Measurements from ENCODE around the gene TGFBR3. TPM values are rescaled to one million over a fixed set of nuclear protein-coding genes. Genes with fewer than 3 reads are reported as not detected.

Gene TGFBR3
- polyA plus RNA-seq, 1 donor (not counting 4 experiments of a cell fraction or from before 2014, with no cell fraction given) = 1.2 TPM

DNA sequence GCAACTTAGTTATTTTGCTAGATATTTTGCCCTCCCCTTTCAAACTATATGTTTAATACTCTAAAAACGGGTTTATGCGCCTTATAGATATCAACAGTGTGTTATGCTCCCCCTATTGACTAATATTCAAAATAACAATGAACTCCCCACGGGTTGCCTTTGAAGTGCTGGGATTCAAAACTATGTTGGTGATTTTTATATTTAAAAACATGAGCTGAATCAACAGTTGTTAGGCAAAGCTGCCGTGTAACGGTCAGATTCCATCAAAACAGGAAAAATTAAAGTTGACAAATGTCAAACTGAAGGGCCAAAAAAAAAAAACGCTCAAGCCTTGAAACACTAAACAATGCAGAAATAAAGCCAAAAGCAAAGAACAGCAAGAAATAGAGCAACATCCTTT lies 2.5 kb downstream of the TGFBR3 start:
- DNase-seq (ENCODE audit: low read depth, low spot score) = no peak
- no peak overlapping the region for H3K27ac ChIP-seq (ENCODE audit: control insufficient read depth, insufficient read depth, low read length)

GRCh38 chr1:91881280-91881679 lies 4.7 kb downstream of the TGFBR3 start:
- H3K9me3 ChIP-seq (ENCODE audit: control insufficient read depth, low read depth, low read length) = no peaks in the 10 kb centered on the region
- no peak overlapping the region for H3K9ac ChIP-seq (ENCODE audit: control insufficient read depth, extremely low read depth, insufficient read depth, low read length)
- H3K27me3 ChIP-seq (ENCODE audit: control insufficient read depth, extremely low read depth, insufficient read depth, low read length) = peaks cover 5% of the 10 kb centered on the region
- DNase-seq (ENCODE audit: low read depth, low spot score) (no peak), FAIRE-seq (no peak)
- H3K4me1 ChIP-seq (ENCODE audit: control insufficient read depth, extremely low read depth, insufficient read depth, low read length) = peaks cover 19% of the 10 kb centered on the region
- no peak overlapping the region for H2AFZ ChIP-seq (ENCODE audit: control insufficient read depth, low read length)
- no peak overlapping the region for H3K4me2 ChIP-seq (ENCODE audit: control insufficient read depth, extremely low read depth, insufficient read depth, low read depth, low read length)
- dilution Hi-C loops (cut with MboI; ENCODE audit: extremely low pct_ligation_motif_present, low sequenced_read_pairs) = no loop called here
- no peaks in the 10 kb centered on the region for H3K36me3 ChIP-seq (ENCODE audit: control insufficient read depth in 2 of 2, extremely low read depth in 1 of 2, insufficient read depth in 2 of 2, low read length in 2 of 2)
- no peaks in the 10 kb centered on the region for H3K79me2 ChIP-seq (ENCODE audit: control insufficient read depth, insufficient read depth, low read length)
- H3K9me1 ChIP-seq (ENCODE audit: control insufficient read depth, extremely low read depth, insufficient read depth, low read length) = no peaks in the 10 kb centered on the region
- H4K20me1 ChIP-seq (ENCODE audit: control insufficient read depth, extremely low read depth, insufficient read depth, low read length) = no peaks in the 10 kb centered on the region
- no peak for TF ChIP-seq EZH2 (IDR thresholded peaks at IDR 0.05; ENCODE audit: low read length)
- TF ChIP-seq, protein P1, sequence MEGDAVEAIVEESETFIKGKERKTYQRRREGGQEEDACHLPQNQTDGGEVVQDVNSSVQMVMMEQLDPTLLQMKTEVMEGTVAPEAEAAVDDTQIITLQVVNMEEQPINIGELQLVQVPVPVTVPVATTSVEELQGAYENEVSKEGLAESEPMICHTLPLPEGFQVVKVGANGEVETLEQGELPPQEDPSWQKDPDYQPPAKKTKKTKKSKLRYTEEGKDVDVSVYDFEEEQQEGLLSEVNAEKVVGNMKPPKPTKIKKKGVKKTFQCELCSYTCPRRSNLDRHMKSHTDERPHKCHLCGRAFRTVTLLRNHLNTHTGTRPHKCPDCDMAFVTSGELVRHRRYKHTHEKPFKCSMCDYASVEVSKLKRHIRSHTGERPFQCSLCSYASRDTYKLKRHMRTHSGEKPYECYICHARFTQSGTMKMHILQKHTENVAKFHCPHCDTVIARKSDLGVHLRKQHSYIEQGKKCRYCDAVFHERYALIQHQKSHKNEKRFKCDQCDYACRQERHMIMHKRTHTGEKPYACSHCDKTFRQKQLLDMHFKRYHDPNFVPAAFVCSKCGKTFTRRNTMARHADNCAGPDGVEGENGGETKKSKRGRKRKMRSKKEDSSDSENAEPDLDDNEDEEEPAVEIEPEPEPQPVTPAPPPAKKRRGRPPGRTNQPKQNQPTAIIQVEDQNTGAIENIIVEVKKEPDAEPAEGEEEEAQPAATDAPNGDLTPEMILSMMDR (optimal IDR thresholded peaks at IDR 0.05 in 1 of 3, IDR thresholded peaks at IDR 0.05 in 1 of 3, conservative IDR thresholded peaks at IDR 0.05 in 1 of 3; ENCODE audit: extremely low read depth in 1 of 3, insufficient read depth in 2 of 3, low read length in 3 of 3) = no peak
- no peak overlapping the region for H3K4me3 ChIP-seq (ENCODE audit: control insufficient read depth in 2 of 3, extremely low read depth in 1 of 3, insufficient read depth in 2 of 3, low read depth in 1 of 3, low read length in 3 of 3)
- no peak overlapping the region for H3K27ac ChIP-seq (ENCODE audit: control insufficient read depth, insufficient read depth, low read length)

More for the DNA sequence above, 2.5 kb downstream of the TGFBR3 start:
- no peak overlapping the region for H2AFZ ChIP-seq (ENCODE audit: control insufficient read depth, low read length)
- no peaks in the 10 kb centered on the region for H3K9me1 ChIP-seq (ENCODE audit: control insufficient read depth, extremely low read depth, insufficient read depth, low read length)
- peaks cover 17% of the 10 kb centered on the region for H3K4me1 ChIP-seq (ENCODE audit: control insufficient read depth, extremely low read depth, insufficient read depth, low read length)
- H3K9ac ChIP-seq (ENCODE audit: control insufficient read depth, extremely low read depth, insufficient read depth, low read length) = no peak overlapping the region
- no peak overlapping the region for H3K4me3 ChIP-seq (ENCODE audit: control insufficient read depth in 2 of 3, extremely low read depth in 1 of 3, insufficient read depth in 2 of 3, low read depth in 1 of 3, low read length in 3 of 3)
- no peaks in the 10 kb centered on the region for H3K36me3 ChIP-seq (ENCODE audit: control insufficient read depth in 2 of 2, extremely low read depth in 1 of 2, insufficient read depth in 2 of 2, low read length in 2 of 2)
- no peaks in the 10 kb centered on the region for H3K79me2 ChIP-seq (ENCODE audit: control insufficient read depth, insufficient read depth, low read length)
- H3K4me2 ChIP-seq (ENCODE audit: control insufficient read depth, extremely low read depth, insufficient read depth, low read depth, low read length) = no peak overlapping the region
- no peak for FAIRE-seq
- no peaks in the 10 kb centered on the region for H3K9me3 ChIP-seq (ENCODE audit: control insufficient read depth, low read depth, low read length)
- no peak for TF ChIP-seq EZH2 (IDR thresholded peaks at IDR 0.05; ENCODE audit: low read length)
- TF ChIP-seq, protein P1 (optimal IDR thresholded peaks at IDR 0.05 in 1 of 3, IDR thresholded peaks at IDR 0.05 in 1 of 3, conservative IDR thresholded peaks at IDR 0.05 in 1 of 3; ENCODE audit: extremely low read depth in 1 of 3, insufficient read depth in 2 of 3, low read length in 3 of 3) = peak in 1 of 3 experiments; percentile 41
- no peaks in the 10 kb centered on the region for H3K27me3 ChIP-seq (ENCODE audit: control insufficient read depth, extremely low read depth, insufficient read depth, low read length)
- dilution Hi-C loops (cut with MboI; ENCODE audit: extremely low pct_ligation_motif_present, low sequenced_read_pairs) = no loop called here
- no peaks in the 10 kb centered on the region for H4K20me1 ChIP-seq (ENCODE audit: control insufficient read depth, extremely low read depth, insufficient read depth, low read length)

All from keratinocyte (primary cell).